Astrocyte of the spinal cord (primary cell): Measurements from ENCODE around the gene DDX4.
A peak's percentile ranks its signal among the peaks of the same experiment; 100 is the strongest.

ENCODE experiments used
- DNase-seq: peaks from one replicate; pipeline ENCODE4 v3.0.0; 2011; ENCODE audit warnings: low read depth, low spot score
- H3K4me3 ChIP-seq: 2 replicates; pipeline ENCODE4 v1.5.1; 2011; ENCODE audit warnings: low read depth, mild to moderate bottlenecking, low read length, moderate library complexity
- in situ Hi-C: cut with HindIII; loops from 2 replicates; pipeline ENCODE4 v1.10.0; 2017; ENCODE audit warnings: low sequenced_read_pairs
- TF ChIP-seq, protein P1 (sequence below): IDR thresholded peaks from 2 replicates; pipeline ENCODE4 v1.5.1; 2012; ENCODE audit warnings: low read depth, mild to moderate bottlenecking, low read length, inconsistent platforms

Gene DDX4

DNA sequence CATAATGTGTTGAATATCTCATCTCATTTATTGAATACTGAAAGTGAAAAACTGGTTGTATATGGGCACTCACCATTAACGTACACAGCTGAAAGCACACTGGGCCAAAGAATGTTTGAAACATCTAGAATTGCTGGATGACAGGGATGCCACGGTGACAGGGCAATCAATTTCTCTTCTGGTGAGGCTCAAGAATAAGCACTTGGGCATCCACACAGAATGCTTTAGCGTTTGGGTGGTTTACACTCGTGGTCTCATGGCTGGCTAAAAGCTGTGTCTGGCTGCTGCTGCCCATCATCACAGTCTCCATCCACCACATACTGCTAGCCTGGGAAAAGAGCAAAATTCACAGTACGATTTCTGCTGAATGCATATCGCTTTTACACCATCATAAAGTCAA, 82.6 kb downstream of the DDX4 start:
- TF ChIP-seq, protein P1, sequence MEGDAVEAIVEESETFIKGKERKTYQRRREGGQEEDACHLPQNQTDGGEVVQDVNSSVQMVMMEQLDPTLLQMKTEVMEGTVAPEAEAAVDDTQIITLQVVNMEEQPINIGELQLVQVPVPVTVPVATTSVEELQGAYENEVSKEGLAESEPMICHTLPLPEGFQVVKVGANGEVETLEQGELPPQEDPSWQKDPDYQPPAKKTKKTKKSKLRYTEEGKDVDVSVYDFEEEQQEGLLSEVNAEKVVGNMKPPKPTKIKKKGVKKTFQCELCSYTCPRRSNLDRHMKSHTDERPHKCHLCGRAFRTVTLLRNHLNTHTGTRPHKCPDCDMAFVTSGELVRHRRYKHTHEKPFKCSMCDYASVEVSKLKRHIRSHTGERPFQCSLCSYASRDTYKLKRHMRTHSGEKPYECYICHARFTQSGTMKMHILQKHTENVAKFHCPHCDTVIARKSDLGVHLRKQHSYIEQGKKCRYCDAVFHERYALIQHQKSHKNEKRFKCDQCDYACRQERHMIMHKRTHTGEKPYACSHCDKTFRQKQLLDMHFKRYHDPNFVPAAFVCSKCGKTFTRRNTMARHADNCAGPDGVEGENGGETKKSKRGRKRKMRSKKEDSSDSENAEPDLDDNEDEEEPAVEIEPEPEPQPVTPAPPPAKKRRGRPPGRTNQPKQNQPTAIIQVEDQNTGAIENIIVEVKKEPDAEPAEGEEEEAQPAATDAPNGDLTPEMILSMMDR, result no peak
- H3K4me3 ChIP-seq, result no peak overlapping the region
- in situ Hi-C loops, result no loop called here
- DNase-seq, result no peak

GRCh38 chr5:55821731-55822512, 84.1 kb downstream of the DDX4 start:
- peak; percentile 13 for DNase-seq
- H3K4me3 ChIP-seq, result peak overlapping the region; percentile 43
- TF ChIP-seq, protein P1, result no peak
- in situ Hi-C loops, result no loop called here

GRCh38 chr5:55823151-55823796, 85.4 kb downstream of the DDX4 start:
- TF ChIP-seq, protein P1, result no peak
- DNase-seq, result no peak
- in situ Hi-C loops, result no loop called here
- H3K4me3 ChIP-seq, result no peak overlapping the region

DNA sequence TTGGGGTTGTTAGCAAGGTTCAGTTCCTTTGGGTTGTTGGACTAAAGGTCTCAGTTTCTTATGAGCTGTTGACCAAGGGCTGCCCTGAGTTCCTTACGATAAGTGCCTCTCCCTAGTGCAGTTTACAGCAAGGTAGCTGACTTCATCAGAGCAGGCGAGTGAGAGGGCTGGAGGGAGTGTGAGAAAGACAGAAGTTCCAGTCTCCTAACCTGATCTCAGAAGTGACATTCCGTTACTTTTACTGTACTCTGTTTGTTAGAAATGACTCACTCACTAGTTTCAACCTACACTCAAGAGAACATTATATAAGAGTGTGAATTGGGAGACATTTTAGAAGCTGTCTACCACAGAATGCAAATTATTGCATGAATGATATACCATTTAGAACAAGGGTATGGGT, 92.1 kb downstream of the DDX4 start:
- no peak overlapping the region for H3K4me3 ChIP-seq
- DNase-seq, result no peak
- TF ChIP-seq, protein P1, result no peak
- in situ Hi-C loops, result no loop called here

DNA sequence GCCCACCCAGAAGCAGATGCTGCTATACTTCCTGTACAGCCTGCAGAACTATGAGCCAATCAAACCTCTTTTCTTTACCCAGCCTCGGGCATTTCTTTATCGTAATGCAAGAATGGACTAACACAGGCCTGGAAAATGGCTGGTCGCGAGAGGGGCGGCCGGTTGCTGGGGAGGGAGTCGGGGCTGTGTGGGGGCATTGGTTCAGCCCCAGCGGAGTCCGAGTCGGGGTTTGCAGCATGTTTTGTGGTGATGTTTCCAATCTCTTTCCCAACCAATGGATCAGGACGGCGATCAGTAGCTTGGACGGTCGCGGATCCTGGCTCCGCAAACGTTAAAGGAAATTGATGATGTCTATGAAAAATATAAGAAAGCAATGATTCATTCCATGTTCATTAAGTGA, 94.6 kb downstream of the DDX4 start:
- no peak overlapping the region for H3K4me3 ChIP-seq
- DNase-seq, result no peak
- in situ Hi-C loops, result no loop called here
- TF ChIP-seq, protein P1, result no peak

- H3K4me3 ChIP-seq, result no peak overlapping the region
- TF ChIP-seq, protein P1, result no peak
- in situ Hi-C loops, result no loop called here
- no peak for DNase-seq
These were observed 98.3 kb downstream of the DDX4 start for GRCh38 chr5:55836191-55836590.
